ENCODE results near the gene NME3. TPM values are rescaled to one million over a fixed set of nuclear protein-coding genes. Genes with fewer than 3 reads are reported as not detected.

NME3 gene
- total and polyA plus RNA-seq, 9 of the 15 experiments (the other 6 are each of a cell fraction or from before 2014, with no cell fraction given): 0.68 to 76.3 (median 11.5) TPM

DNA sequence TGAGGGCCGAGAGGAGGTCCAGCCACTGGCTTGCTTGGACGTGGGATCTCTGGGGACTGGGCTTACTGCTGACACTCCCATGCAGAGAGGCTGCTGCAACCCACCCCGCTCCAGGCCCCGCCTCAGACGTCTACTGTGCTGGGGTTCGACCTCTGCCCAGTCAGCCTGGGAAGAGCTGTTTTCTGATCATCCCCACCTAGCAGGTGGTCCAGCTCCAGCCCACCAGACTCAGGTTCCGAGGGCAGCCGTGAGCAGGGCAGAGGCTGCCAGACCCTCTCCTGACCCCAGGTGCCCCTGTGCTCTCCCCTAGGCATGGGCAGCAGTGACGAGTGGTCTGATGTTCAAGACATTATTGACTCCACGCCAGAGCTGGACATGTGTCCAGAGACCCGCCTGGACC, 23.4 kb downstream of the NME3 start:
- intact Hi-C loops (cut with micrococcal nuclease): no loop called here
- CTCF ChIA-PET (ENCODE audit: low intra/inter-chr PET ratio): no interaction called here
- POLR2A ChIA-PET: no interaction called here
- H4K20me1 ChIP-seq (replicated peaks; ENCODE audit: control insufficient read depth, insufficient read depth, low read length): no peaks in the 10 kb centered on the region
- in situ Hi-C loops (cut with MboI): no loop called here
- BruUV-seq (replicated peaks): no TSS peak
- ATAC-seq: no peak
- H3K9ac ChIP-seq (ENCODE audit: insufficient read depth in 1 of 2, low read depth in 2 of 2, low read length in 2 of 2): no peak overlapping the region
- no peak overlapping the region for H3K4me2 ChIP-seq (ENCODE audit: insufficient read depth, low read length)
- WGBS (ENCODE audit: insufficient coverage, low coverage, missing lambda C conversion rate): 82% methylated on average over 10 of the region's 11 CpGs
- H3K27ac ChIP-seq (ENCODE audit: extremely low read depth, low read depth, low read length): no peak overlapping the region
- no peak for DNase-seq (ENCODE audit: extremely low read depth in 1 of 4, low spot score in 3 of 4)
- FAIRE-seq: no peak
- no peak overlapping the region for H2AFZ ChIP-seq (ENCODE audit: low read depth, low read length)
- H3K9me3 ChIP-seq (replicated peaks; ENCODE audit: control insufficient read depth, insufficient read depth, low read depth, low read length): no peaks in the 10 kb centered on the region
- peaks cover 0 to 13% of the 10 kb centered on the region in 2 experiments; a peak in 1 of 5 replicates for H3K4me1 ChIP-seq (replicated peaks in 1 of 2; ENCODE audit: control insufficient read depth in 2 of 2, insufficient read depth in 2 of 2, low read length in 2 of 2)
- H3K79me2 ChIP-seq (ENCODE audit: control insufficient read depth, insufficient read depth, low read length): no peaks in the 10 kb centered on the region
- no peaks in the 10 kb centered on the region for H3K27me3 ChIP-seq (ENCODE audit: control insufficient read depth in 2 of 2, insufficient read depth in 2 of 2, low read length in 2 of 2)
- no peak overlapping the region for H3K4me3 ChIP-seq
- H3K36me3 ChIP-seq (ENCODE audit: control insufficient read depth, insufficient read depth, low read length): peaks cover 51% of the 10 kb centered on the region; the same call in 2 of the 3 replicates
- peaks cover 3% of the 10 kb centered on the region for H3K9me1 ChIP-seq (ENCODE audit: control insufficient read depth, insufficient read depth, low read length)
- TF ChIP-seq U2AF1 (optimal IDR thresholded peaks at IDR 0.05; ENCODE audit: low read depth, low read length) (no peak), NFIC (IDR thresholded peaks at IDR 0.05) (no peak), RBM22 (IDR thresholded peaks at IDR 0.05; ENCODE audit: low read depth, low read length, poor library complexity, severe bottlenecking) (peak; percentile 10)

DNA sequence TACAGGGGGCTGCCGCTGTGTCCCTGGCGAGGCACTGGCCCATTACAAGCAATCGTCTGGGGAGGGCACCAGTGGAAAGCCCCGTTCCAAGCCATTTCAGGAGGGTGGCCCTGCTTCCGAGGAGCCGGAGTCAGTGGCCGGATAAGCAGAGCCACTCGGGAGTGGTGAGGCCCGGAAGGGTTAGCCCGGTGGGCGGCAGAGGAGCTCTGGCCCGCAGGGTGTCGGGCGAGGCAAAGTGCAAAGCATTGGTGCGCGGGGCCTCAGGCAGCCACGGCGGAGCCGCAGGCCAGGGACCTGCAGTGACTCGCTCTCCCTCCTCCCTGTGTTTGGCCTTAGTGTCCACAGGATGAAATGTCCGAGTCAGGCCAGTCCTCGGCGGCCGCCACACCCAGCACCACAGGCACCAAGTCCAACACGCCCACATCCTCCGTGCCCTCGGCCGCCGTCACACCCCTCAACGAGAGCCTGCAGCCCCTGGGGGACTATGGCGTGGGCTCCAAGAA, 24.6 kb downstream of the NME3 start:
- H3K27me3 ChIP-seq (ENCODE audit: control insufficient read depth in 2 of 2, insufficient read depth in 2 of 2, low read length in 2 of 2): no peaks in the 10 kb centered on the region
- H3K79me2 ChIP-seq (ENCODE audit: control insufficient read depth, insufficient read depth, low read length): no peaks in the 10 kb centered on the region
- in situ Hi-C loops (cut with MboI): no loop called here
- DNase-seq (ENCODE audit: extremely low read depth in 1 of 4, low spot score in 3 of 4) (no peak), FAIRE-seq (no peak), ATAC-seq (no peak)
- no peaks in the 10 kb centered on the region for H3K9me3 ChIP-seq (replicated peaks; ENCODE audit: control insufficient read depth, insufficient read depth, low read depth, low read length)
- no peak overlapping the region for H3K4me3 ChIP-seq
- intact Hi-C loops (cut with micrococcal nuclease): no loop called here
- peaks cover 3% of the 10 kb centered on the region for H3K9me1 ChIP-seq (ENCODE audit: control insufficient read depth, insufficient read depth, low read length)
- no TSS peak for BruUV-seq (replicated peaks)
- WGBS (ENCODE audit: insufficient coverage, low coverage, missing lambda C conversion rate): 87% methylated on average over 20 of the region's 31 CpGs
- ChIA-PET POLR2A (interaction anchor here (0.6 to 1.2 kb wide), 3 partner anchors 16 to 38 kb away, joined by 3 to 4 read pairs (median 3); no protein-coding TSS in a partner anchor), CTCF (ENCODE audit: low intra/inter-chr PET ratio) (no interaction called here)
- H3K4me2 ChIP-seq (ENCODE audit: insufficient read depth, low read length): no peak overlapping the region
- peaks cover 43% of the 10 kb centered on the region; the same call in 2 of the 3 replicates for H3K36me3 ChIP-seq (ENCODE audit: control insufficient read depth, insufficient read depth, low read length)
- H3K27ac ChIP-seq (ENCODE audit: extremely low read depth, low read depth, low read length): no peak overlapping the region
- no peak overlapping the region for H2AFZ ChIP-seq (ENCODE audit: low read depth, low read length)
- peaks cover 0 to 16% of the 10 kb centered on the region in 2 experiments; a peak in 1 of 5 replicates for H3K4me1 ChIP-seq (replicated peaks in 1 of 2; ENCODE audit: control insufficient read depth in 2 of 2, insufficient read depth in 2 of 2, low read length in 2 of 2)
- no peaks in the 10 kb centered on the region for H4K20me1 ChIP-seq (replicated peaks; ENCODE audit: control insufficient read depth, insufficient read depth, low read length)
- peak overlapping the region in 1 of 2 experiments; percentile 26; a peak in 1 of 4 replicates for H3K9ac ChIP-seq (ENCODE audit: insufficient read depth in 1 of 2, low read depth in 2 of 2, low read length in 2 of 2)
- TF ChIP-seq, protein P1, sequence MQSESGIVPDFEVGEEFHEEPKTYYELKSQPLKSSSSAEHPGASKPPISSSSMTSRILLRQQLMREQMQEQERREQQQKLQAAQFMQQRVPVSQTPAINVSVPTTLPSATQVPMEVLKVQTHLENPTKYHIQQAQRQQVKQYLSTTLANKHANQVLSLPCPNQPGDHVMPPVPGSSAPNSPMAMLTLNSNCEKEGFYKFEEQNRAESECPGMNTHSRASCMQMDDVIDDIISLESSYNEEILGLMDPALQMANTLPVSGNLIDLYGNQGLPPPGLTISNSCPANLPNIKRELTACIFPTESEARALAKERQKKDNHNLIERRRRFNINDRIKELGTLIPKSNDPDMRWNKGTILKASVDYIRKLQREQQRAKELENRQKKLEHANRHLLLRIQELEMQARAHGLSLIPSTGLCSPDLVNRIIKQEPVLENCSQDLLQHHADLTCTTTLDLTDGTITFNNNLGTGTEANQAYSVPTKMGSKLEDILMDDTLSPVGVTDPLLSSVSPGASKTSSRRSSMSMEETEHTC (IDR thresholded peaks at IDR 0.05): no peak
- TF ChIP-seq POLR2G (IDR thresholded peaks at IDR 0.05; ENCODE audit: low read depth, low read length): 0 out of 2 replicates have a peak, but pooled peaks have one; percentile 27
- TF ChIP-seq ZNF41 (CRISPR knock-in tag; conservative IDR thresholded peaks at IDR 0.05): no peak
- no peak for TF ChIP-seq POLR2AphosphoS5 (IDR thresholded peaks at IDR 0.05; ENCODE audit: control insufficient read depth, insufficient read depth, low read depth, low read length)
- TF ChIP-seq ADNP (tag; IDR thresholded peaks at IDR 0.05): no peak
- no peak for TF ChIP-seq TAF7 (tag; IDR thresholded peaks at IDR 0.05)
